H9 (cell line): Measurements from ENCODE around the gene CROCC. TPM values are rescaled to one million over a fixed set of nuclear protein-coding genes. Genes with fewer than 3 reads are reported as not detected.

Source experiments
- DNase-seq: peaks from one replicate; pipeline ENCODE4 v3.0.0-alpha.2; 2017
- H2AFZ ChIP-seq: one replicate; pipeline ENCODE4 v1.6.1; 2013; ENCODE audit warnings: mild to moderate bottlenecking, low read length, control low read depth, moderate library complexity
- H2AK5ac ChIP-seq: 2 replicates; pipeline ENCODE4 v1.6.1; 2013; ENCODE audit warnings: low read length, control low read depth, mixed read lengths; ENCODE audit not compliant: insufficient read length
- H2BK120ac ChIP-seq: one replicate; pipeline ENCODE4 v1.6.1; 2013; ENCODE audit warnings: low read depth, mild to moderate bottlenecking, low read length, control low read depth, inconsistent platforms; ENCODE audit not compliant: poor library complexity, severe bottlenecking
- H2BK12ac ChIP-seq: 2 replicates; pipeline ENCODE4 v1.6.1; 2013; ENCODE audit warnings: low read length, control low read depth, mixed read lengths, low read depth; ENCODE audit not compliant: insufficient read length
- H2BK15ac ChIP-seq: 2 replicates; pipeline ENCODE4 v1.6.1; 2013; ENCODE audit warnings: low read depth, low read length, control low read depth
- H2BK20ac ChIP-seq: one replicate; pipeline ENCODE4 v1.6.1; 2013; ENCODE audit warnings: low read depth, mild to moderate bottlenecking, low read length, control low read depth, inconsistent platforms; ENCODE audit not compliant: poor library complexity, severe bottlenecking
- H2BK5ac ChIP-seq: 2 replicates; pipeline ENCODE4 v1.6.1; 2013; ENCODE audit warnings: low read length, control low read depth, mixed read lengths; ENCODE audit not compliant: insufficient read length
- H3K14ac ChIP-seq: 2 replicates; pipeline ENCODE4 v1.6.1; 2013; ENCODE audit warnings: low read length, control low read depth; ENCODE audit not compliant: insufficient read depth
- H3K18ac ChIP-seq: 2 replicates; pipeline ENCODE4 v1.6.1; 2013; ENCODE audit warnings: low read depth, mild to moderate bottlenecking, mixed read lengths, low read length, control low read depth; ENCODE audit not compliant: insufficient read length
- H3K23ac ChIP-seq: 2 replicates; pipeline ENCODE4 v1.6.1; 2013; ENCODE audit warnings: low read length, control low read depth, mixed read lengths, low read depth; ENCODE audit not compliant: insufficient read length
- H3K23me2 ChIP-seq: 2 replicates; pipeline ENCODE4 v1.6.1; 2013; ENCODE audit warnings: low read depth, mild to moderate bottlenecking, mixed read lengths, low read length, control low read depth; ENCODE audit not compliant: insufficient read length, poor library complexity, severe bottlenecking
- H3K27ac ChIP-seq: 2 replicates; pipeline ENCODE4 v1.5.1; 2013; ENCODE audit warnings: low read length, control low read depth, mixed read lengths, low read depth; ENCODE audit not compliant: insufficient read length
- H3K27me3 ChIP-seq: 2 replicates; pipeline ENCODE4 v1.6.1; 2013; ENCODE audit warnings: low read length, control low read depth, inconsistent platforms; ENCODE audit not compliant: insufficient read depth
- H3K4ac ChIP-seq: 2 replicates; pipeline ENCODE4 v1.6.1; 2013; ENCODE audit warnings: low read depth, mild to moderate bottlenecking, control low read depth, inconsistent platforms, low read length, moderate library complexity
- H3K4me1 ChIP-seq: 2 replicates; pipeline ENCODE4 v1.6.1; 2013; ENCODE audit warnings: low read length, control low read depth, inconsistent platforms; ENCODE audit not compliant: insufficient read depth
- H3K4me2 ChIP-seq: 2 replicates; pipeline ENCODE4 v1.6.1; 2013; ENCODE audit warnings: low read length, control low read depth, mixed read lengths; ENCODE audit not compliant: insufficient read length, insufficient read depth
- H3K56ac ChIP-seq: 2 replicates; pipeline ENCODE4 v1.6.1; 2013; ENCODE audit warnings: low read depth, mild to moderate bottlenecking, mixed read lengths, low read length, control low read depth; ENCODE audit not compliant: insufficient read length
- H3K79me1 ChIP-seq: 2 replicates; pipeline ENCODE4 v1.6.1; 2013; ENCODE audit warnings: low read depth, mild to moderate bottlenecking, moderate library complexity, low read length, control low read depth, inconsistent platforms; ENCODE audit not compliant: insufficient read depth, poor library complexity, severe bottlenecking
- H3K79me2 ChIP-seq: 2 replicates; pipeline ENCODE4 v1.6.1; 2013; ENCODE audit warnings: low read length, control low read depth, inconsistent platforms; ENCODE audit not compliant: insufficient read depth
- H3K9ac ChIP-seq: 2 replicates; pipeline ENCODE4 v1.6.1; 2013; ENCODE audit warnings: low read length, control low read depth, mixed read lengths; ENCODE audit not compliant: insufficient read length; ENCODE audit errors: extremely low read depth
- H3K9me3 ChIP-seq: one replicate; pipeline ENCODE4 v1.6.1; 2013; ENCODE audit warnings: low read depth, low read length, inconsistent platforms; ENCODE audit not compliant: control insufficient read depth
- H3T11ph ChIP-seq: one replicate; pipeline ENCODE4 v1.6.1; 2013; ENCODE audit warnings: mild to moderate bottlenecking, low read length, control low read depth, inconsistent platforms
- H4K20me1 ChIP-seq: one replicate; pipeline ENCODE4 v1.6.1; 2013; ENCODE audit not compliant: control insufficient read depth, insufficient read length, insufficient read depth
- H4K5ac ChIP-seq: 2 replicates; pipeline ENCODE4 v1.6.1; 2013; ENCODE audit warnings: low read depth, mild to moderate bottlenecking, mixed read lengths, low read length, control low read depth; ENCODE audit not compliant: insufficient read length
- H4K8ac ChIP-seq: replicated peaks from 2 replicates; pipeline ENCODE4 v1.6.1; 2013; ENCODE audit warnings: low read length, control low read depth, mixed read lengths, low read depth; ENCODE audit not compliant: insufficient read length
- H4K91ac ChIP-seq: 2 replicates; pipeline ENCODE4 v1.6.1; 2013; ENCODE audit warnings: low read depth, mild to moderate bottlenecking, moderate library complexity, mixed read lengths, low read length, control low read depth; ENCODE audit not compliant: insufficient read length
- H3K27ac Mint-ChIP-seq, 3 experiments: 2 replicates in 2 of 3; 3 replicates in 1 of 3; pipeline ENCODE4 v1.8.0; 2020 to 2021; ENCODE audit warnings: mixed read lengths in 3 of 3, mild to moderate bottlenecking in 1 of 3, moderate library complexity in 1 of 3
- H3K27me3 Mint-ChIP-seq: 2 replicates; pipeline ENCODE4 v1.8.0; 2021; ENCODE audit warnings: low read depth, mild to moderate bottlenecking, moderate library complexity, mixed read lengths
- H3K36me3 Mint-ChIP-seq, 3 experiments: 2 replicates in 2 of 3; 3 replicates in 1 of 3; pipeline ENCODE4 v1.8.0; 2020 to 2021; ENCODE audit warnings: low read depth in 3 of 3, mixed read lengths in 3 of 3; ENCODE audit not compliant: insufficient read depth in 1 of 3
- H3K4me1 Mint-ChIP-seq, 2 experiments: 2 replicates each; pipeline ENCODE4 v1.8.0; 2020; ENCODE audit warnings: mixed read lengths in 2 of 2
- H3K4me3 Mint-ChIP-seq, 2 experiments: 2 replicates in 1 of 2; 3 replicates in 1 of 2; pipeline ENCODE4 v1.8.0; 2020 to 2021; ENCODE audit warnings: mild to moderate bottlenecking in 2 of 2, mixed read lengths in 2 of 2, moderate library complexity in 1 of 2
- H3K9me3 Mint-ChIP-seq, 2 experiments: 2 replicates in 1 of 2; 3 replicates in 1 of 2; pipeline ENCODE4 v1.8.0; 2020; ENCODE audit warnings: mild to moderate bottlenecking in 2 of 2, mixed read lengths in 2 of 2, moderate library complexity in 1 of 2
- WGBS: extraction: QIAGEN DNeasy Blood & Tissue Kit; methylation state at CpG from one replicate; pipeline ENCODE4 v1.1.7; 2013; ENCODE audit warnings: missing lambda C conversion rate, low lambda C conversion rate, mixed read lengths; ENCODE audit not compliant: insufficient read length; ENCODE audit errors: extremely low coverage; 5-methylcytosine and 5-hydroxymethylcytosine counted together
- total RNA-seq: library from RNA; stranded (reverse); gene quantifications from 2 replicates; pipeline ENCODE4 v1.2.1, GENCODE V29; 2021
- TF ChIP-seq, protein P1 (sequence below): fragments of 200-600 bp; sonication (generic); conservative IDR thresholded peaks from 3 replicates; pipeline ENCODE4 v1.8.0; 2021; ENCODE audit warnings: antibody characterized with exemption, mild to moderate bottlenecking

Gene CROCC
- total RNA-seq, 1 experiment from 2014 or later = 40.7 TPM

DNA sequence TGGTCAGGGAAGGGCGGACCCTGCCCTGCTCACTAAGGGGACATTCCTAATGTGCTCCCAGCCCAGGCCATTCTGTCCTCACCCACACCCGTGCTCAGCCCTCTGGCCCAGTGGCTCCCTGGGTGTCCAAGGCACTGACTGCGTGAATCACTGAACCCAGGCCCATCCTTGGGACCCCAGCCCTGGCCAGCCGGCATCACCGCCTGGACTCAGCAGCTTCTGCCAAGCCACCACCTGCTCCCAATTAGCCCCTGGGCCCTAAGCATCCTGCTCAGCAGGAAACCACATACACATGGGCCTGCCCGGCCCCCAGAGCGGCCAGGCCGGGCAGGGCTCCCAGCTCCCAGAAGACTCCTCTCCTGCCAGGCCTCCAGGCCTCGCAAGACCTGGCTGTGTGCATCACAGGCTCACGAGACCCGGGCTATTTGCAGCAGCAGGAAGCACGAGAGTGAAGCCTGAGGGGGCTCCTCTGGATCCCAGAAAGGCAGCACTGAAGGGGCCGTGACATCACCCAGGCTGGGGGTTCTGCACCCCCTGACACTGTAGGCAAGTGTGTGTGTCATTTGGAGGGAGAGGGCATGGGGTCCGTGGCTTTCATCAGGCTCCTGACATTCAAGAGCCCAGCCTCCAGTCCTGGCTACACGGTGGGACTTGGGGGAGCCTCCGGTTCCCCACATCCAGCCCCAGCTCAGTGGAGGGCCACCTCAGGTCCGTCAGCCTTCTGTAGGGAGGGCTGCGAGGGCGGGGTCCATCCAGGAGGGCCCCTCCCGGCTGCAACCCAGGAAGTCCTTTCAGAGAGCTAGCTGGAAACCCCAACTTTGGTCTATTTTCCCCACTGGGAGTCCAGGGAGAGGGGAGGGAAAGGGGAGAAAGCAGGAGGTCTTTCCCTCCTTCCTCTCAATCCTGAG is 57.1 kb downstream of the CROCC start:
- Histone ChIP-seq H2BK15ac (no peak overlapping the region), H3K14ac (no peak overlapping the region), H3K4me1 (no peaks in the 10 kb centered on the region; the same call in 1 of the 2 replicates), H3K27ac (no peak overlapping the region), H3K23me2 (peaks cover 11% of the 10 kb centered on the region), H2BK12ac (no peak overlapping the region), H3K4me2 (peak overlapping the region; percentile 67), H3K18ac (no peak overlapping the region), H2AFZ (no peak overlapping the region), H2BK120ac (no peak overlapping the region), H3K9me3 (no peaks in the 10 kb centered on the region), H4K20me1 (no peaks in the 10 kb centered on the region), H2AK5ac (no peak overlapping the region), H4K91ac (no peak overlapping the region), H3K9ac (peak overlapping the region; percentile 52), H3K4ac (no peak overlapping the region), H2BK5ac (no peak overlapping the region), H3T11ph (no peak overlapping the region), H3K23ac (no peak overlapping the region), H4K5ac (no peak overlapping the region), H4K8ac (no peak overlapping the region), H2BK20ac (no peak overlapping the region), H3K56ac (no peak overlapping the region), H3K27me3 (no peaks in the 10 kb centered on the region), H3K79me2 (no peaks in the 10 kb centered on the region; the same call in 1 of the 2 replicates), H3K79me1 (no peaks in the 10 kb centered on the region)
- WGBS = no CpG with 5 or more reads among the region's 20 CpGs
- Mint-ChIP-seq H3K36me3 (peaks cover 8 to 34% (median 26%) of the 10 kb centered on the region in 3 experiments), H3K27ac (no peak overlapping the region), H3K4me3 (peak overlapping the region; percentile 80 to 82), H3K9me3 (no peaks in the 10 kb centered on the region), H3K27me3 (peaks cover 9% of the 10 kb centered on the region), H3K4me1 (peaks cover 27 to 41% of the 10 kb centered on the region in 2 experiments)
- TF ChIP-seq, protein P1, sequence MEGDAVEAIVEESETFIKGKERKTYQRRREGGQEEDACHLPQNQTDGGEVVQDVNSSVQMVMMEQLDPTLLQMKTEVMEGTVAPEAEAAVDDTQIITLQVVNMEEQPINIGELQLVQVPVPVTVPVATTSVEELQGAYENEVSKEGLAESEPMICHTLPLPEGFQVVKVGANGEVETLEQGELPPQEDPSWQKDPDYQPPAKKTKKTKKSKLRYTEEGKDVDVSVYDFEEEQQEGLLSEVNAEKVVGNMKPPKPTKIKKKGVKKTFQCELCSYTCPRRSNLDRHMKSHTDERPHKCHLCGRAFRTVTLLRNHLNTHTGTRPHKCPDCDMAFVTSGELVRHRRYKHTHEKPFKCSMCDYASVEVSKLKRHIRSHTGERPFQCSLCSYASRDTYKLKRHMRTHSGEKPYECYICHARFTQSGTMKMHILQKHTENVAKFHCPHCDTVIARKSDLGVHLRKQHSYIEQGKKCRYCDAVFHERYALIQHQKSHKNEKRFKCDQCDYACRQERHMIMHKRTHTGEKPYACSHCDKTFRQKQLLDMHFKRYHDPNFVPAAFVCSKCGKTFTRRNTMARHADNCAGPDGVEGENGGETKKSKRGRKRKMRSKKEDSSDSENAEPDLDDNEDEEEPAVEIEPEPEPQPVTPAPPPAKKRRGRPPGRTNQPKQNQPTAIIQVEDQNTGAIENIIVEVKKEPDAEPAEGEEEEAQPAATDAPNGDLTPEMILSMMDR = no peak
- no peak for DNase-seq
